ENCODE results near the gene PRRX1. TPM values are rescaled to one million over a fixed set of nuclear protein-coding genes. Genes with fewer than 3 reads are reported as not detected.
A peak's percentile ranks its signal among the peaks of the same experiment; 100 is the strongest.

The PRRX1 gene
- 10 to 100 TPM in 1 of 4 donors, 1 to 10 TPM in 3; 1.0 to 30.5 (median 2.2) TPM for total RNA-seq

- peak within 1 kb of the TSS; percentile 22 to 50 (median 41) for H3K4me3 ChIP-seq
- peak within 1 kb of the TSS; percentile 20 to 55 (median 31) for H3K27ac ChIP-seq
- peaks cover 0 to 34% of the 10 kb centered on the region in 2 donors for H3K27me3 ChIP-seq
- TF ChIP-seq CTCF (IDR thresholded peaks at IDR 0.05), result no peak
- TF ChIP-seq POLR2A (IDR thresholded peaks at IDR 0.05), result no peak
- peak in 1 of 3 donors; percentile 50 for DNase-seq
- peaks cover 0 to 25% (median 0%) of the 10 kb centered on the region in 4 donors for H3K4me1 ChIP-seq
- no peaks in the 10 kb centered on the region for H3K36me3 ChIP-seq
- H3K9me3 ChIP-seq, result no peaks in the 10 kb centered on the region
Observed at GRCh38 chr1:170664093-170664827, at the start of gene PRRX1. Gene PRRX1 (plus strand): TSS chr1:170664131. CDS start chr1:170664219, 88 bp downstream.

GRCh38 chr1:170617591-170618330 lies 46.2 kb upstream of the PRRX1 start:
- Histone ChIP-seq H3K4me3 (no peak overlapping the region), H3K9me3 (no peaks in the 10 kb centered on the region), H3K36me3 (no peaks in the 10 kb centered on the region), H3K27me3 (no peaks in the 10 kb centered on the region), H3K27ac (no peak overlapping the region), H3K4me1 (no peaks in the 10 kb centered on the region)
- DNase-seq, result no peak
- TF ChIP-seq POLR2A (IDR thresholded peaks at IDR 0.05), result no peak
- TF ChIP-seq CTCF (IDR thresholded peaks at IDR 0.05), result no peak

GRCh38 chr1:170618421-170618820 lies 45.5 kb upstream of the PRRX1 start:
- DNase-seq, result no peak
- H3K36me3 ChIP-seq, result no peaks in the 10 kb centered on the region
- H3K27me3 ChIP-seq, result no peaks in the 10 kb centered on the region
- TF ChIP-seq POLR2A (IDR thresholded peaks at IDR 0.05) (no peak), CTCF (IDR thresholded peaks at IDR 0.05) (no peak)
- H3K4me1 ChIP-seq, result no peaks in the 10 kb centered on the region
- no peak overlapping the region for H3K4me3 ChIP-seq
- no peaks in the 10 kb centered on the region for H3K9me3 ChIP-seq
- H3K27ac ChIP-seq, result no peak overlapping the region

- Histone ChIP-seq H3K36me3 (no peaks in the 10 kb centered on the region), H3K9me3 (no peaks in the 10 kb centered on the region), H3K27me3 (no peaks in the 10 kb centered on the region), H3K27ac (no peak overlapping the region), H3K4me1 (no peaks in the 10 kb centered on the region), H3K4me3 (no peak overlapping the region)
- no peak for DNase-seq
- TF ChIP-seq POLR2A (IDR thresholded peaks at IDR 0.05), result no peak
Observed at GRCh38 chr1:170619241-170620028, 44.5 kb upstream of the PRRX1 start.

- H3K36me3 ChIP-seq, result no peaks in the 10 kb centered on the region
- TF ChIP-seq CTCF (IDR thresholded peaks at IDR 0.05) (no peak), POLR2A (IDR thresholded peaks at IDR 0.05) (no peak)
- no peak for DNase-seq
- H3K27me3 ChIP-seq, result no peaks in the 10 kb centered on the region
- H3K27ac ChIP-seq, result no peak overlapping the region
- H3K4me3 ChIP-seq, result no peak overlapping the region
- no peaks in the 10 kb centered on the region for H3K4me1 ChIP-seq
- no peaks in the 10 kb centered on the region for H3K9me3 ChIP-seq
Observed at GRCh38 chr1:170620164-170620563, 43.8 kb upstream of the PRRX1 start.

All from Peyer's patch (tissue), 4 donors.